Gastrocnemius medialis (tissue), 4 donors: ENCODE results near the gene HEY2. TPM values are rescaled to one million over a fixed set of nuclear protein-coding genes. Genes with fewer than 3 reads are reported as not detected.
A peak's percentile ranks its signal among the peaks of the same experiment; 100 is the strongest.

Source experiments
- ATAC-seq, 2 donors: fragments of 150-250 bp; one replicate each; pipeline ENCODE4 v1.9.1; 2016
- DNase-seq, 2 donors: peaks; one replicate each; pipeline ENCODE4 v3.0.0-alpha.2; 2019
- H3K27ac ChIP-seq, 4 donors: fragments of 200-600 bp; sonication (generic); 1 replicate in 1 of 4; 2 replicates in 3 of 4; pipeline ENCODE4 v1.5.1; 2016 to 2018; ENCODE audit warnings: mild to moderate bottlenecking in 2 of 4, moderate library complexity in 1 of 4
- H3K27me3 ChIP-seq, 3 donors: fragments of 200-600 bp; sonication (generic) in 2 of 3; 1 replicate in 1 of 3; 2 replicates in 2 of 3; pipeline versions ENCODE4 v1.5.1 to v1.6.0; 2016 to 2019; ENCODE audit warnings: mild to moderate bottlenecking in 1 of 3, moderate library complexity in 1 of 3
- H3K36me3 ChIP-seq, 2 donors: fragments of 200-600 bp; sonication (generic) in 1 of 2; one replicate each; pipeline ENCODE4 v1.5.1; 2017 to 2018
- H3K4me1 ChIP-seq, 2 donors: fragments of 200-600 bp; sonication (generic) in 1 of 2; one replicate each; pipeline ENCODE4 v1.5.1; 2016 to 2017; ENCODE audit warnings: mild to moderate bottlenecking in 2 of 2
- H3K4me3 ChIP-seq, 4 donors: fragments of 200-600 bp; sonication (generic) in 3 of 4; 1 replicate in 1 of 4; 2 replicates in 3 of 4; pipeline ENCODE4 v1.5.1; 2016 to 2019; ENCODE audit warnings: mild to moderate bottlenecking in 2 of 4
- H3K9me3 ChIP-seq, 3 donors: fragments of 200-600 bp; sonication (generic) in 2 of 3; 1 replicate in 1 of 3; 2 replicates in 2 of 3; pipeline ENCODE4 v1.5.1; 2016 to 2019
- CTCF ChIP-seq, 5 experiments: fragments of 450-650 bp in 3 of 5; fragments of 200-600 bp in 2 of 5; sonication (generic) in 2 of 5; IDR thresholded peaks in 4 of 5; conservative IDR thresholded peaks in 1 of 5; 1 replicate in 4 of 5; 2 replicates in 1 of 5; pipeline ENCODE4 v1.5.1; 2016 to 2019; ENCODE audit warnings: antibody characterized with exemption in 5 of 5, mild to moderate bottlenecking in 3 of 5, moderate library complexity in 3 of 5
- POLR2A ChIP-seq, 2 donors: fragments of 450-650 bp; IDR thresholded peaks; one replicate each; pipeline ENCODE4 v1.6.1; 2017; ENCODE audit warnings: antibody characterized with exemption in 2 of 2, mild to moderate bottlenecking in 2 of 2, moderate library complexity in 2 of 2
- in situ Hi-C, 4 donors: fragments of 200-750 bp; cut with MboI; loops; one replicate each; pipeline versions ENCODE4 v1.15.0 to v1.8.0; 2017; ENCODE audit warnings: low sequenced_read_pairs in 4 of 4
- intact Hi-C: fragments of 100-400 bp; cut with DNase I; formaldehyde crosslinking; loops from one replicate; pipeline ENCODE4 v1.15.1; 2023; ENCODE audit warnings: low total_unique reads
- total RNA-seq, 4 donors: library from RNA; depleted of rRNA; stranded (reverse); fragments of >200 nt; gene quantifications; one replicate each; pipeline versions ENCODE4 v1.1.0 to v1.2.3, GENCODE V29; 2016

The HEY2 gene
- total RNA-seq, 4 donors from 2014 or later = 5.9 to 9.0 (median 7.4) TPM

GRCh38 chr6:125746019-125746414 lies 3.4 kb upstream of the HEY2 start:
- peaks cover 16 to 35% of the 10 kb centered on the region in 2 donors for H3K4me1 ChIP-seq
- no peak for TF ChIP-seq POLR2A (IDR thresholded peaks at IDR 0.05)
- TF ChIP-seq CTCF (IDR thresholded peaks at IDR 0.05 in 4 of 5, conservative IDR thresholded peaks at IDR 0.05 in 1 of 5) = no peak
- ATAC-seq (no peak), DNase-seq (no peak)
- peak overlapping the region; percentile 73 to 86 (median 85) for H3K4me3 ChIP-seq
- intact Hi-C loops (loop anchor here (5.0 kb wide), 3 partner anchors 239 to 784 kb away; partner anchors contain the start of gene RNF217), in situ Hi-C loops (no loop called here)
- H3K27me3 ChIP-seq = no peaks in the 10 kb centered on the region
- peak overlapping the region; percentile 89 to 99 (median 94) for H3K27ac ChIP-seq
- no peaks in the 10 kb centered on the region for H3K9me3 ChIP-seq
- no peaks in the 10 kb centered on the region for H3K36me3 ChIP-seq

- H3K4me1 ChIP-seq = peaks cover 17 to 36% of the 10 kb centered on the region in 2 donors
- intact Hi-C loops = loop anchor here (5.0 kb wide), 3 partner anchors 240 to 785 kb away; partner anchors contain the start of gene RNF217
These were observed 2.5 kb upstream of the HEY2 start for GRCh38 chr6:125746731-125747588.

GRCh38 chr6:125747589-125748405 lies 1.6 kb upstream of the HEY2 start:
- Histone ChIP-seq H3K4me3 (peak overlapping the region; percentile 73 to 86 (median 85)), H3K36me3 (no peaks in the 10 kb centered on the region), H3K4me1 (peaks cover 17 to 33% of the 10 kb centered on the region in 2 donors), H3K27ac (peak overlapping the region; percentile 89 to 99 (median 94)), H3K9me3 (no peaks in the 10 kb centered on the region), H3K27me3 (no peaks in the 10 kb centered on the region)
- intact Hi-C loops (loop anchor here (2.0 to 5.0 kb wide), 6 partner anchors 33 to 785 kb away; partner anchors contain the start of gene RNF217), in situ Hi-C loops (no loop called here)
- TF ChIP-seq POLR2A (IDR thresholded peaks at IDR 0.05) (peak in 1 of 2 donors; percentile 20), CTCF (IDR thresholded peaks at IDR 0.05 in 4 of 5, conservative IDR thresholded peaks at IDR 0.05 in 1 of 5) (peak in 1 of 5 experiments; percentile 8)
- ATAC-seq = peak; percentile 20 to 21
- peak; percentile 11 to 38 for DNase-seq

More at GRCh38 chr6:125746731-125747588, 2.5 kb upstream of the HEY2 start:
- DNase-seq (peak; percentile 78 to 85), ATAC-seq (peak; percentile 47 to 48)
- Histone ChIP-seq H3K9me3 (no peaks in the 10 kb centered on the region), H3K36me3 (no peaks in the 10 kb centered on the region), H3K27me3 (no peaks in the 10 kb centered on the region), H3K27ac (peak overlapping the region; percentile 89 to 99 (median 94)), H3K4me3 (peak overlapping the region; percentile 73 to 86 (median 85))
- peak; percentile 54 to 83 for TF ChIP-seq POLR2A (IDR thresholded peaks at IDR 0.05)
- TF ChIP-seq CTCF (IDR thresholded peaks at IDR 0.05 in 4 of 5, conservative IDR thresholded peaks at IDR 0.05 in 1 of 5) = peak in 1 of 5 experiments; percentile 7
- in situ Hi-C loops = no loop called here

GRCh38 chr6:125748406-125749172 lies 843 bp upstream of the HEY2 start:
- in situ Hi-C loops = no loop called here
- intact Hi-C loops = loop anchor here (1.0 to 5.0 kb wide), 7 partner anchors 32 to 786 kb away; partner anchors contain the start of gene RNF217
- peak; percentile 16 to 17 for ATAC-seq
- peaks cover 12 to 34% of the 10 kb centered on the region in 2 donors for H3K4me1 ChIP-seq
- TF ChIP-seq CTCF (IDR thresholded peaks at IDR 0.05 in 4 of 5, conservative IDR thresholded peaks at IDR 0.05 in 1 of 5) = no peak
- no peak for TF ChIP-seq POLR2A (IDR thresholded peaks at IDR 0.05)
- H3K27me3 ChIP-seq = no peaks in the 10 kb centered on the region
- no peaks in the 10 kb centered on the region for H3K36me3 ChIP-seq
- H3K9me3 ChIP-seq = no peaks in the 10 kb centered on the region
- peak overlapping the region; percentile 73 to 86 (median 85) for H3K4me3 ChIP-seq
- no peak for DNase-seq
- H3K27ac ChIP-seq = peak overlapping the region; percentile 89 to 99 (median 94)
